ENCODE data around the gene ACD.

- TF ChIP-seq, protein P1, sequence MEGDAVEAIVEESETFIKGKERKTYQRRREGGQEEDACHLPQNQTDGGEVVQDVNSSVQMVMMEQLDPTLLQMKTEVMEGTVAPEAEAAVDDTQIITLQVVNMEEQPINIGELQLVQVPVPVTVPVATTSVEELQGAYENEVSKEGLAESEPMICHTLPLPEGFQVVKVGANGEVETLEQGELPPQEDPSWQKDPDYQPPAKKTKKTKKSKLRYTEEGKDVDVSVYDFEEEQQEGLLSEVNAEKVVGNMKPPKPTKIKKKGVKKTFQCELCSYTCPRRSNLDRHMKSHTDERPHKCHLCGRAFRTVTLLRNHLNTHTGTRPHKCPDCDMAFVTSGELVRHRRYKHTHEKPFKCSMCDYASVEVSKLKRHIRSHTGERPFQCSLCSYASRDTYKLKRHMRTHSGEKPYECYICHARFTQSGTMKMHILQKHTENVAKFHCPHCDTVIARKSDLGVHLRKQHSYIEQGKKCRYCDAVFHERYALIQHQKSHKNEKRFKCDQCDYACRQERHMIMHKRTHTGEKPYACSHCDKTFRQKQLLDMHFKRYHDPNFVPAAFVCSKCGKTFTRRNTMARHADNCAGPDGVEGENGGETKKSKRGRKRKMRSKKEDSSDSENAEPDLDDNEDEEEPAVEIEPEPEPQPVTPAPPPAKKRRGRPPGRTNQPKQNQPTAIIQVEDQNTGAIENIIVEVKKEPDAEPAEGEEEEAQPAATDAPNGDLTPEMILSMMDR (IDR thresholded peaks at IDR 0.05; ENCODE audit: borderline replicate concordance, extremely low read depth, low read length, poor library complexity, severe bottlenecking): no peak
- no peak for TF ChIP-seq EZH2 (IDR thresholded peaks at IDR 0.05; ENCODE audit: borderline replicate concordance, low read depth, low read length, severe bottlenecking)
Observed at GRCh38 chr16:67647681-67648080, 12.4 kb downstream of the ACD start.
